Left lung (tissue), 10 donors: ENCODE results near the gene AFF1. TPM values are rescaled to one million over a fixed set of nuclear protein-coding genes. Genes with fewer than 3 reads are reported as not detected.

Experiments used
- ATAC-seq: fragments of 200-7000 bp; cut with Tn5 transposase; one replicate; pipeline ENCODE4 v1.9.1; 2020; ENCODE audit warnings: moderate library complexity
- DNase-seq, 4 donors: peaks; one replicate each; pipeline ENCODE4 v3.0.0-alpha.2; 2013 to 2020
- H3K27ac ChIP-seq, 2 donors: fragments of 200-600 bp; sonication (generic) in 1 of 2; one replicate each; pipeline versions ENCODE4 v1.5.0 to v1.8.0; 2020 to 2021
- H3K27me3 ChIP-seq, 2 donors: fragments of 200-600 bp; sonication (generic) in 1 of 2; one replicate each; pipeline versions ENCODE4 v1.5.0 to v1.8.0; 2020 to 2021
- H3K36me3 ChIP-seq, 2 donors: fragments of 200-600 bp; sonication (generic) in 1 of 2; one replicate each; pipeline versions ENCODE4 v1.5.0 to v1.8.0; 2020 to 2021
- H3K4me1 ChIP-seq, 2 donors: fragments of 200-600 bp; one replicate each; pipeline ENCODE4 v1.8.0; 2021
- H3K4me3 ChIP-seq, 2 donors: fragments of 200-600 bp; sonication (generic) in 1 of 2; one replicate each; pipeline versions ENCODE4 v1.5.0 to v1.8.0; 2020 to 2021; ENCODE audit warnings: mild to moderate bottlenecking in 1 of 2
- H3K9me3 ChIP-seq, 2 donors: fragments of 200-600 bp; sonication (generic) in 1 of 2; one replicate each; pipeline versions ENCODE4 v1.5.0 to v1.8.0; 2020 to 2021
- CTCF ChIP-seq, 2 donors: fragments of 200-600 bp; sonication (generic) in 1 of 2; IDR thresholded peaks; one replicate each; pipeline versions ENCODE4 v1.5.0 to v1.8.0; 2021; ENCODE audit warnings: antibody characterized with exemption in 2 of 2
- intact Hi-C, 2 donors: fragments of 100-400 bp; cut with DNase I; formaldehyde crosslinking; loops; one replicate each; pipeline versions ENCODE4 v1.11.2 to v1.14.2; 2022
- polyA plus RNA-seq, 6 donors: library from polyadenylated mRNA; unstranded; fragments of 120-200 nt; gene quantifications; one replicate each; pipeline ENCODE4 v1.2.1, GENCODE V29; 2013; ENCODE audit not compliant: insufficient read length in 6 of 6
- total RNA-seq, 2 donors: library from RNA; stranded (reverse); fragmentation: NEBNext Ultra II Directional; extraction: Animal tissue kit (Norgen Biotek cat#: 25700); gene quantifications; one replicate each; pipeline ENCODE4 v1.2.1, GENCODE V29; 2021
- donor health status: DM: no; HTN: yes; CAD: no.
- donor health status: DM: no; HTN: no; CAD: no.

The AFF1 gene
- total and polyA plus RNA-seq, 8 donors = 40.8 to 86.0 (median 48.1) TPM

GRCh38 chr4:86950831-86951525 lies 16.2 kb downstream of the AFF1 start:
- TF ChIP-seq CTCF (IDR thresholded peaks at IDR 0.05) = no peak
- Histone ChIP-seq H3K4me3 (no peak overlapping the region), H3K9me3 (no peaks in the 10 kb centered on the region), H3K27ac (no peak overlapping the region), H3K4me1 (peaks cover 18 to 24% of the 10 kb centered on the region in 2 donors), H3K27me3 (no peaks in the 10 kb centered on the region), H3K36me3 (peaks cover 0 to 19% of the 10 kb centered on the region in 2 donors)
- DNase-seq (no peak), ATAC-seq (no peak)
- intact Hi-C loops = no loop called here

- H3K9me3 ChIP-seq = no peaks in the 10 kb centered on the region
- intact Hi-C loops = no loop called here
- H3K27ac ChIP-seq = no peak overlapping the region
- ATAC-seq (peak; percentile 18), DNase-seq (no peak)
- H3K27me3 ChIP-seq = no peaks in the 10 kb centered on the region
- H3K4me1 ChIP-seq = peaks cover 14 to 45% of the 10 kb centered on the region in 2 donors
- no peak overlapping the region for H3K4me3 ChIP-seq
- peaks cover 0 to under 1% of the 10 kb centered on the region in 2 donors for H3K36me3 ChIP-seq
- TF ChIP-seq CTCF (IDR thresholded peaks at IDR 0.05) = no peak
Measured at GRCh38 chr4:86955888-86956451, 21.2 kb downstream of the AFF1 start.

- intact Hi-C loops = no loop called here
- Histone ChIP-seq H3K27me3 (no peaks in the 10 kb centered on the region), H3K4me1 (peaks cover 23 to 54% of the 10 kb centered on the region in 2 donors), H3K36me3 (no peaks in the 10 kb centered on the region), H3K27ac (no peak overlapping the region), H3K4me3 (no peak overlapping the region), H3K9me3 (no peaks in the 10 kb centered on the region)
- TF ChIP-seq CTCF (IDR thresholded peaks at IDR 0.05) = no peak
- DNase-seq (no peak), ATAC-seq (peak; percentile 56)
Measured at GRCh38 chr4:86957215-86957614, 22.4 kb downstream of the AFF1 start.

GRCh38 chr4:86959588-86960500 lies 25.0 kb downstream of the AFF1 start:
- ATAC-seq (peak; percentile 8), DNase-seq (no peak)
- Histone ChIP-seq H3K4me1 (peaks cover 23 to 54% of the 10 kb centered on the region in 2 donors), H3K36me3 (no peaks in the 10 kb centered on the region), H3K9me3 (no peaks in the 10 kb centered on the region), H3K27me3 (no peaks in the 10 kb centered on the region), H3K4me3 (no peak overlapping the region), H3K27ac (peak overlapping the region in 1 of 2 donors; percentile 55)
- no peak for TF ChIP-seq CTCF (IDR thresholded peaks at IDR 0.05)
- intact Hi-C loops = no loop called here

- DNase-seq = no peak
- Histone ChIP-seq H3K9me3 (no peaks in the 10 kb centered on the region), H3K27me3 (no peaks in the 10 kb centered on the region), H3K27ac (peak overlapping the region in 1 of 2 donors; percentile 55), H3K4me1 (peaks cover 23 to 54% of the 10 kb centered on the region in 2 donors), H3K4me3 (no peak overlapping the region), H3K36me3 (no peaks in the 10 kb centered on the region)
- intact Hi-C loops = no loop called here
- ATAC-seq = peak; percentile 31
- no peak for TF ChIP-seq CTCF (IDR thresholded peaks at IDR 0.05)
Measured at GRCh38 chr4:86960557-86960961, 25.7 kb downstream of the AFF1 start.
